Memory B cell (primary cell): ENCODE measurements around the gene EYA2.
A peak's percentile ranks its signal among the peaks of the same experiment; 100 is the strongest.

Source experiments
- ATAC-seq: fragments of 150-1000 bp; cut with Tn5 transposase; 2 replicates; pipeline ENCODE4 v1.10.0; 2021; ENCODE audit warnings: low read depth, mild to moderate bottlenecking, moderate library complexity
- DNase-seq, 2 donors: peaks; one replicate each; pipeline ENCODE4 v3.0.0; 2022; ENCODE audit warnings: low spot score in 2 of 2
- H3K27ac Mint-ChIP-seq: one replicate; pipeline ENCODE4 v1.8.0; 2022; ENCODE audit warnings: mild to moderate bottlenecking, moderate library complexity, mixed read lengths
- H3K27me3 Mint-ChIP-seq: one replicate; pipeline ENCODE4 v1.8.0; 2022; ENCODE audit warnings: mixed read lengths
- H3K36me3 Mint-ChIP-seq: one replicate; pipeline ENCODE4 v1.8.0; 2022; ENCODE audit warnings: mild to moderate bottlenecking, mixed read lengths
- H3K4me1 Mint-ChIP-seq: one replicate; pipeline ENCODE4 v1.8.0; 2022; ENCODE audit warnings: mixed read lengths
- H3K4me3 Mint-ChIP-seq: one replicate; pipeline ENCODE4 v1.8.0; 2022; ENCODE audit warnings: mild to moderate bottlenecking, moderate library complexity, mixed read lengths
- H3K9me3 Mint-ChIP-seq: one replicate; pipeline ENCODE4 v1.8.0; 2022; ENCODE audit warnings: mixed read lengths

Gene EYA2

GRCh38 chr20:47144463-47144862 lies 249.8 kb downstream of the EYA2 start:
- ATAC-seq (no peak), DNase-seq (no peak)
- Mint-ChIP-seq H3K4me3 (no peak overlapping the region), H3K9me3 (peaks cover 1% of the 10 kb centered on the region), H3K27ac (no peak overlapping the region), H3K36me3 (peaks cover 2% of the 10 kb centered on the region), H3K4me1 (no peaks in the 10 kb centered on the region), H3K27me3 (peaks cover 8% of the 10 kb centered on the region)

- Mint-ChIP-seq H3K4me3 (no peak overlapping the region), H3K27ac (no peak overlapping the region), H3K9me3 (peaks cover 2% of the 10 kb centered on the region), H3K4me1 (no peaks in the 10 kb centered on the region), H3K27me3 (peaks cover 9% of the 10 kb centered on the region), H3K36me3 (peaks cover 2% of the 10 kb centered on the region)
- ATAC-seq, result no peak
- no peak for DNase-seq
Measured at GRCh38 chr20:47146686-47147085, 252.0 kb downstream of the EYA2 start.

GRCh38 chr20:47148059-47148458 lies 253.4 kb downstream of the EYA2 start:
- no peak overlapping the region for H3K4me3 Mint-ChIP-seq
- H3K36me3 Mint-ChIP-seq, result peaks cover 2% of the 10 kb centered on the region
- DNase-seq, result no peak
- ATAC-seq, result no peak
- H3K27ac Mint-ChIP-seq, result no peak overlapping the region
- H3K27me3 Mint-ChIP-seq, result peaks cover 13% of the 10 kb centered on the region
- H3K9me3 Mint-ChIP-seq, result peaks cover 2% of the 10 kb centered on the region
- H3K4me1 Mint-ChIP-seq, result no peaks in the 10 kb centered on the region

GRCh38 chr20:47149939-47150338 lies 255.3 kb downstream of the EYA2 start:
- H3K27me3 Mint-ChIP-seq, result peaks cover 17% of the 10 kb centered on the region
- H3K36me3 Mint-ChIP-seq, result peaks cover 2% of the 10 kb centered on the region
- no peak overlapping the region for H3K27ac Mint-ChIP-seq
- H3K9me3 Mint-ChIP-seq, result peaks cover 2% of the 10 kb centered on the region
- DNase-seq (no peak), ATAC-seq (no peak)
- H3K4me1 Mint-ChIP-seq, result no peaks in the 10 kb centered on the region
- H3K4me3 Mint-ChIP-seq, result no peak overlapping the region

- H3K36me3 Mint-ChIP-seq, result peaks cover 2% of the 10 kb centered on the region
- ATAC-seq, result peak; percentile 66
- no peaks in the 10 kb centered on the region for H3K4me1 Mint-ChIP-seq
- H3K27ac Mint-ChIP-seq, result no peak overlapping the region
- H3K4me3 Mint-ChIP-seq, result no peak overlapping the region
- DNase-seq, result no peak
- peaks cover 17% of the 10 kb centered on the region for H3K27me3 Mint-ChIP-seq
- peaks cover 2% of the 10 kb centered on the region for H3K9me3 Mint-ChIP-seq
Measured at GRCh38 chr20:47150403-47151152, 255.9 kb downstream of the EYA2 start.

GRCh38 chr20:47152068-47152467 lies 257.4 kb downstream of the EYA2 start:
- H3K27me3 Mint-ChIP-seq, result peaks cover 17% of the 10 kb centered on the region

GRCh38 chr20:47154089-47154488 lies 259.4 kb downstream of the EYA2 start:
- Mint-ChIP-seq H3K27ac (no peak overlapping the region), H3K4me1 (no peaks in the 10 kb centered on the region), H3K36me3 (peaks cover 2% of the 10 kb centered on the region), H3K4me3 (no peak overlapping the region), H3K27me3 (peaks cover 17% of the 10 kb centered on the region), H3K9me3 (peaks cover 2% of the 10 kb centered on the region)
- ATAC-seq (no peak), DNase-seq (no peak)

More at GRCh38 chr20:47152068-47152467, 257.4 kb downstream of the EYA2 start:
- no peak for ATAC-seq
- H3K9me3 Mint-ChIP-seq, result peaks cover 2% of the 10 kb centered on the region
- no peaks in the 10 kb centered on the region for H3K4me1 Mint-ChIP-seq
- H3K36me3 Mint-ChIP-seq, result peaks cover 2% of the 10 kb centered on the region
- no peak overlapping the region for H3K4me3 Mint-ChIP-seq
- no peak for DNase-seq
- no peak overlapping the region for H3K27ac Mint-ChIP-seq

GRCh38 chr20:47156301-47157137 lies 261.9 kb downstream of the EYA2 start:
- Mint-ChIP-seq H3K4me3 (no peak overlapping the region), H3K27me3 (peaks cover 14% of the 10 kb centered on the region), H3K9me3 (no peaks in the 10 kb centered on the region), H3K4me1 (no peaks in the 10 kb centered on the region), H3K36me3 (no peaks in the 10 kb centered on the region), H3K27ac (no peak overlapping the region)
- DNase-seq (no peak), ATAC-seq (no peak)

GRCh38 chr20:47159166-47159565 lies 264.5 kb downstream of the EYA2 start:
- Mint-ChIP-seq H3K4me3 (no peak overlapping the region), H3K36me3 (peaks cover 3% of the 10 kb centered on the region), H3K27me3 (peaks cover 13% of the 10 kb centered on the region), H3K9me3 (no peaks in the 10 kb centered on the region), H3K4me1 (no peaks in the 10 kb centered on the region), H3K27ac (no peak overlapping the region)
- no peak for ATAC-seq
- no peak for DNase-seq

GRCh38 chr20:47160240-47160639 lies 265.6 kb downstream of the EYA2 start:
- Mint-ChIP-seq H3K9me3 (no peaks in the 10 kb centered on the region), H3K4me1 (no peaks in the 10 kb centered on the region), H3K27me3 (peaks cover 8% of the 10 kb centered on the region), H3K4me3 (no peak overlapping the region), H3K27ac (no peak overlapping the region), H3K36me3 (peaks cover 3% of the 10 kb centered on the region)
- ATAC-seq, result no peak
- DNase-seq, result no peak

- H3K9me3 Mint-ChIP-seq, result no peaks in the 10 kb centered on the region
Measured at GRCh38 chr20:47160992-47161391, 266.3 kb downstream of the EYA2 start.

GRCh38 chr20:47161411-47161810 lies 266.8 kb downstream of the EYA2 start:
- H3K27ac Mint-ChIP-seq, result no peak overlapping the region
- ATAC-seq (no peak), DNase-seq (no peak)
- H3K27me3 Mint-ChIP-seq, result peaks cover 7% of the 10 kb centered on the region
- H3K4me3 Mint-ChIP-seq, result no peak overlapping the region
- peaks cover 3% of the 10 kb centered on the region for H3K36me3 Mint-ChIP-seq
- H3K9me3 Mint-ChIP-seq, result no peaks in the 10 kb centered on the region
- no peaks in the 10 kb centered on the region for H3K4me1 Mint-ChIP-seq

More at GRCh38 chr20:47160992-47161391, 266.3 kb downstream of the EYA2 start:
- DNase-seq (no peak), ATAC-seq (no peak)
- Mint-ChIP-seq H3K4me1 (no peaks in the 10 kb centered on the region), H3K27me3 (peaks cover 7% of the 10 kb centered on the region), H3K4me3 (no peak overlapping the region), H3K27ac (no peak overlapping the region), H3K36me3 (peaks cover 3% of the 10 kb centered on the region)

- H3K27me3 Mint-ChIP-seq, result peaks cover 7% of the 10 kb centered on the region
- no peak overlapping the region for H3K27ac Mint-ChIP-seq
- no peaks in the 10 kb centered on the region for H3K4me1 Mint-ChIP-seq
Measured at GRCh38 chr20:47164140-47164539, 269.5 kb downstream of the EYA2 start.

GRCh38 chr20:47165376-47165865 lies 270.8 kb downstream of the EYA2 start:
- Mint-ChIP-seq H3K36me3 (peaks cover 3% of the 10 kb centered on the region), H3K27ac (no peak overlapping the region), H3K27me3 (peaks cover 7% of the 10 kb centered on the region), H3K9me3 (no peaks in the 10 kb centered on the region), H3K4me1 (no peaks in the 10 kb centered on the region), H3K4me3 (no peak overlapping the region)
- DNase-seq (no peak), ATAC-seq (no peak)

More at GRCh38 chr20:47164140-47164539, 269.5 kb downstream of the EYA2 start:
- Mint-ChIP-seq H3K9me3 (no peaks in the 10 kb centered on the region), H3K4me3 (no peak overlapping the region), H3K36me3 (peaks cover 3% of the 10 kb centered on the region)
- no peak for DNase-seq
- no peak for ATAC-seq
